WTC11 (cell line): ENCODE measurements around the gene DNPH1.

ENCODE experiments used
- CTCF ChIP-seq: fragments of 200-600 bp; IDR thresholded peaks from 2 replicates; pipeline ENCODE4 v1.8.0; 2022; ENCODE audit warnings: antibody characterized with exemption
- HMGXB4 ChIP-seq: sonication (generic); formaldehyde crosslinking; IDR thresholded peaks from 2 replicates; pipeline ENCODE4 v1.8.1; 2023; ENCODE audit warnings: mild to moderate bottlenecking, moderate library complexity, missing genetic modification reagents

- TF ChIP-seq CTCF, result no peak
- no peak for TF ChIP-seq HMGXB4 (CRISPR knock-in tag)
Measured at GRCh38 chr6:43258180-43258579, 28.9 kb upstream of the DNPH1 start.
